Nephron progenitor cell (in vitro differentiated cells): ENCODE measurements around the gene PLXNA2.

Experiments used
- DNase-seq: peaks from one replicate; pipeline ENCODE4 v3.0.0; 2021
- H3K27ac Mint-ChIP-seq: 2 replicates; pipeline ENCODE4 v1.8.0; 2021; ENCODE audit warnings: mild to moderate bottlenecking, moderate library complexity, mixed read lengths
- H3K27me3 Mint-ChIP-seq: 2 replicates; pipeline ENCODE4 v1.8.0; 2021; ENCODE audit warnings: mild to moderate bottlenecking, low read depth, mixed read lengths; ENCODE audit not compliant: poor library complexity
- H3K36me3 Mint-ChIP-seq: 2 replicates; pipeline ENCODE4 v1.8.0; 2021; ENCODE audit warnings: low read depth, mixed read lengths
- H3K4me1 Mint-ChIP-seq: 2 replicates; pipeline ENCODE4 v1.8.0; 2021; ENCODE audit warnings: mixed read lengths
- H3K4me3 Mint-ChIP-seq: 2 replicates; pipeline ENCODE4 v1.8.0; 2021; ENCODE audit warnings: mild to moderate bottlenecking, moderate library complexity, mixed read lengths
- H3K9me3 Mint-ChIP-seq: 2 replicates; pipeline ENCODE4 v1.8.0; 2021; ENCODE audit warnings: mild to moderate bottlenecking, moderate library complexity, mixed read lengths
- TF ChIP-seq, protein P1 (sequence below): fragments of 200-600 bp; sonication (generic); IDR thresholded peaks from 2 replicates; pipeline ENCODE4 v1.5.0; 2021; ENCODE audit warnings: antibody characterized with exemption

PLXNA2 gene

DNA sequence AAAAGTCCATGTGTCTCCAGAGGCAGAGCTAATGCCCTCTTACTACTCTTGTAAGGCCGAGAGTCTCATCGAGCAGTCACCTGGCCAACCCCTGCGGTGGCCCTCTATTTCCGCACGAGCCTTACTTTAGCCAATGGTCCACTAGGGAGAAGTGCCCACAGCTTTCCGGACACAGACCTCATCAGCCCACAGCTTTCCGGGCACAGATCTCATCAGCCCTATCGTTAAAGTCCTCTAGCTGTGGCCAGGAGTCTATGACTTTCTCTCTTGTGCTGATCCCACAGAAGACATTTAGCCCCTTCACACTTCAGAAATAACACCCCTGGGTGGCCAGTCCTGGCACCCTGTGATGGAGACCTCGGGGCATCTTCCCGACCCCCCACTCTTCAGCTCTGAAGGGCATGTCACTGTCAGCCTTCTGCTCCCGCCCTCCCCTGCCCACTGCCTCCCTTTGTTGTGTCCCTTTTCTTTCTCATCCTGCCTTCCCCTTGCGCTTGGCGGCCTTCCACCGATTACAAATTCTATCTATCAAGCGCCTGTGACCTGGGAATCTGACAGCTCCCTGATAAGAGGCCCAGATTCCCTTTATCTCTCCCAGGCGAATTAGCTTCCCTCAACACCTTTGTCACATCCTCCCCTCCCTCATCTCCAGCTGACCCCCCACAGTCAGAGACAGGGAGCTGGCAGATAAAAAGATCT, 161.0 kb downstream of the PLXNA2 start:
- peak overlapping the region; percentile 19 for H3K4me3 Mint-ChIP-seq
- H3K36me3 Mint-ChIP-seq, result peaks cover 30% of the 10 kb centered on the region
- H3K27me3 Mint-ChIP-seq, result peaks cover 19% of the 10 kb centered on the region
- peaks cover 82% of the 10 kb centered on the region for H3K4me1 Mint-ChIP-seq
- no peaks in the 10 kb centered on the region for H3K9me3 Mint-ChIP-seq
- TF ChIP-seq, protein P1, sequence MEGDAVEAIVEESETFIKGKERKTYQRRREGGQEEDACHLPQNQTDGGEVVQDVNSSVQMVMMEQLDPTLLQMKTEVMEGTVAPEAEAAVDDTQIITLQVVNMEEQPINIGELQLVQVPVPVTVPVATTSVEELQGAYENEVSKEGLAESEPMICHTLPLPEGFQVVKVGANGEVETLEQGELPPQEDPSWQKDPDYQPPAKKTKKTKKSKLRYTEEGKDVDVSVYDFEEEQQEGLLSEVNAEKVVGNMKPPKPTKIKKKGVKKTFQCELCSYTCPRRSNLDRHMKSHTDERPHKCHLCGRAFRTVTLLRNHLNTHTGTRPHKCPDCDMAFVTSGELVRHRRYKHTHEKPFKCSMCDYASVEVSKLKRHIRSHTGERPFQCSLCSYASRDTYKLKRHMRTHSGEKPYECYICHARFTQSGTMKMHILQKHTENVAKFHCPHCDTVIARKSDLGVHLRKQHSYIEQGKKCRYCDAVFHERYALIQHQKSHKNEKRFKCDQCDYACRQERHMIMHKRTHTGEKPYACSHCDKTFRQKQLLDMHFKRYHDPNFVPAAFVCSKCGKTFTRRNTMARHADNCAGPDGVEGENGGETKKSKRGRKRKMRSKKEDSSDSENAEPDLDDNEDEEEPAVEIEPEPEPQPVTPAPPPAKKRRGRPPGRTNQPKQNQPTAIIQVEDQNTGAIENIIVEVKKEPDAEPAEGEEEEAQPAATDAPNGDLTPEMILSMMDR, result no peak
- no peak for DNase-seq
- peak overlapping the region; percentile 92 for H3K27ac Mint-ChIP-seq

DNA sequence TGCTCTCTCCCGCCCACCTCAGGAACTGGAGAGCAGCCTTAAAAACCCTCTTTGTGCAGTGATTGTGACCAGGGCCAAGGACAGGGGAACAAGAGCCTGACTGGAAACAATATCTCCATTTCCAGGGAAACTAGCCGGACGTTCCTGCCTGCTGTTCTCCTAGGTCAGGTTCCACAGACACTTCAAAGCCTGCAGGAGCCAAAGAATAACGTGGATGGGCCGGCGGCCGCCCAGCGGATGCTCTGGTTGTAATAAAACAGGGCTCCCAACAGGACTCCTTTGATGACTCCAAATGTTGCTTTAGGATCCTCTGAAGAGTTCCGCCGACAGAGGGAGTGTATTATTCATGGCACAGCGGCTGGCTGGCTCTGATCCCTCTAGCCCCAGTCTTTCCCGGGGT, 162.2 kb downstream of the PLXNA2 start:
- peak overlapping the region; percentile 14 for H3K4me3 Mint-ChIP-seq
- TF ChIP-seq, protein P1, result peak; percentile 22

DNA sequence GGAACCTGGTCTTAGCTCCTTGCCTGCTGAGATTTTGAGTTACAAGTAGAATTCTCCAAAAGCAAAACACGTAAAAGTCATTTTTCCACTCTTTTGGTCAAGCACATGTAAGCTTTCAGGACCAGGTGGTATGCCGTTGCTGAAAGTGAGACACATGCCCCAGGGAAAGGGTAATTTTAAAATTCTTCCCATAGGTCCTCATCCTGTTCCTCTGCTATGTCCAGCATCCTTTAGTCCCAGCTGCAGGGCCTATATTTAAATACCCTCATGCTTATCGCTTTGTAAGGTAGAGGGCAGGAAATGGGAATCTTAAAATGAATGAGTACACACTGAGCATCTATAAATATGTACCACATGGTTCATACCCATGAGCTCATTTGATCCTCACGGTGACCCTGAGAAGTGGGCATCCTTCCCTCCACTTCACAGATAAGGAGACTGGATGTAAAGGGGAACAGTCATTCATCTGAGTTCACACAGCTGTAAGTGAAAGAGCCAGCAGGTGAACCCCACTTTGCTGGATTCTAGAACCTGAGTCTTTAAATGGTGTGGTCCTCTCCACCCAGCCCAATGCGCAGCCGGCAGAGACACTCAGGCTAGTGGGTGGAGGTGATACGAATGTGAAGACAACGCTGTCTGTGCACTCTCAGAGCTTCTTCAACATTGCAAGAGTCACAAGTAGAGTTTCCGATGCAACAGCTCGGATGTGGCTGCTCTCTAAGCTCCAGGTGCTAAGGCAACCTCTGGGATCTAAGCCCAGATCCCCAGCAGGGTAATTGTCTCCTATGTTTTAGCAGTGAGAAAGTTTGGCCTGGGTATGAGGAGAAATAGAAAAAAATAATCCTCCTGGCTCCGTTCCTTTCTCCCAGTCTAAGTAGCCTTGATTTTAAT, 163.5 kb downstream of the PLXNA2 start:
- Mint-ChIP-seq H3K27ac (no peak overlapping the region), H3K9me3 (no peaks in the 10 kb centered on the region), H3K4me1 (peaks cover 90% of the 10 kb centered on the region), H3K4me3 (no peak overlapping the region), H3K27me3 (peaks cover 12% of the 10 kb centered on the region), H3K36me3 (peaks cover 25% of the 10 kb centered on the region)
- TF ChIP-seq, protein P1, result no peak
- no peak for DNase-seq

More for the DNA sequence above, 162.2 kb downstream of the PLXNA2 start:
- DNase-seq, result peak; percentile 59
- H3K36me3 Mint-ChIP-seq, result peaks cover 25% of the 10 kb centered on the region
- peaks cover 94% of the 10 kb centered on the region for H3K4me1 Mint-ChIP-seq
- H3K27ac Mint-ChIP-seq, result no peak overlapping the region
- no peaks in the 10 kb centered on the region for H3K9me3 Mint-ChIP-seq
- H3K27me3 Mint-ChIP-seq, result peaks cover 16% of the 10 kb centered on the region

DNA sequence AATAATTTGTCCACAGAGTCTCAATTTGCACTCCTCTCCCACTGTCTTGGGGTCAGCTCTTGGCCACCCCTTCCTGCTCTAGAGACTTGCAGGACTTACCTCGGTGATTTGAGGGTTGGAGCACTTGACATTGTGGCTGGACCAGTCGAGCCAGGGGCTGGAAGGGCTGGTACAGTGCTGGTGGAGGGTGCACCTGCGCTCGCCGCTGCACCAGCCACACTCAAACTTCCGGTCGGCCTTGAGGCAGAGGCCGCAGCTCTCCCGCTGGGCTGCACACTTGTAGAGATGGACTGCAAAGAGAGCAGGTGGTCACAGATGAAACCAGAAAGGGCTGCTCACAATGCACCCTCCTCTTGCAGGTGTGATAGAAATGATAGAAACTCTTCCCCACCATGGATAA, 165.0 kb downstream of the PLXNA2 start:
- no peak for DNase-seq
- H3K27ac Mint-ChIP-seq, result no peak overlapping the region
- H3K4me1 Mint-ChIP-seq, result peaks cover 75% of the 10 kb centered on the region
- TF ChIP-seq, protein P1, result no peak
- peaks cover 15% of the 10 kb centered on the region for H3K27me3 Mint-ChIP-seq
- H3K36me3 Mint-ChIP-seq, result peaks cover 29% of the 10 kb centered on the region
- peaks cover 1% of the 10 kb centered on the region for H3K9me3 Mint-ChIP-seq
- H3K4me3 Mint-ChIP-seq, result no peak overlapping the region

DNA sequence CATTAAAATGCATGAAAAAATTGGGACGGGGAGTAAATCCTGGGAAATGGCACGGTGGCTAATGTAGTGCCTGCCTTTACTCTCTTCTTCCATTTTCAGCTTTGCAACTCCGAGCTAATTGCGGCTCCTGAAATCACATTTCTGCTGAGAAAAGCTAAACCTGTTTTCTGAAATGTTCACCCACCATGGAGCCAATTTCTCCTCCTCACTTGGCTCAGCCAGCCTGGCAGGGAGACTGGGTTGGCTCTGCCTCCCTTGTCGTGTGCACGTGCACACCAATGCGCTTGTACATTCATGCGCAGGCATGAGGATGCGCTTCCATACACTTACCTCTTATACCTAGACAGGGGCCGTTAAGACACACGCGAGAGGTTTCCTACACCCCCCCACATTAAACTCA, 165.4 kb downstream of the PLXNA2 start:
- Mint-ChIP-seq H3K27me3 (peaks cover 19% of the 10 kb centered on the region), H3K4me1 (peaks cover 73% of the 10 kb centered on the region), H3K4me3 (no peak overlapping the region), H3K36me3 (peaks cover 33% of the 10 kb centered on the region), H3K27ac (no peak overlapping the region), H3K9me3 (peaks cover 4% of the 10 kb centered on the region)
- TF ChIP-seq, protein P1, result no peak
- DNase-seq, result no peak
